Measurements from ENCODE around the gene KDM3A. TPM values are rescaled to one million over a fixed set of nuclear protein-coding genes. Genes with fewer than 3 reads are reported as not detected.

The KDM3A gene
- total RNA-seq, 4 donors from 2014 or later: 22.5 to 54.3 (median 48.6) TPM

GRCh38 chr2:86420913-86421312 is 20.3 kb upstream of the KDM3A start:
- no peak for DNase-seq
- H3K4me1 ChIP-seq: no peaks in the 10 kb centered on the region
- intact Hi-C loops (cut with DNase I; ENCODE audit: low total_unique reads): no loop called here
- H3K27me3 ChIP-seq: no peaks in the 10 kb centered on the region
- no peak overlapping the region for H3K27ac ChIP-seq
- H3K4me3 ChIP-seq: no peak overlapping the region
- no peaks in the 10 kb centered on the region for H3K9me3 ChIP-seq
- no peak for TF ChIP-seq POLR2A (IDR thresholded peaks at IDR 0.05)
- TF ChIP-seq, protein P1, sequence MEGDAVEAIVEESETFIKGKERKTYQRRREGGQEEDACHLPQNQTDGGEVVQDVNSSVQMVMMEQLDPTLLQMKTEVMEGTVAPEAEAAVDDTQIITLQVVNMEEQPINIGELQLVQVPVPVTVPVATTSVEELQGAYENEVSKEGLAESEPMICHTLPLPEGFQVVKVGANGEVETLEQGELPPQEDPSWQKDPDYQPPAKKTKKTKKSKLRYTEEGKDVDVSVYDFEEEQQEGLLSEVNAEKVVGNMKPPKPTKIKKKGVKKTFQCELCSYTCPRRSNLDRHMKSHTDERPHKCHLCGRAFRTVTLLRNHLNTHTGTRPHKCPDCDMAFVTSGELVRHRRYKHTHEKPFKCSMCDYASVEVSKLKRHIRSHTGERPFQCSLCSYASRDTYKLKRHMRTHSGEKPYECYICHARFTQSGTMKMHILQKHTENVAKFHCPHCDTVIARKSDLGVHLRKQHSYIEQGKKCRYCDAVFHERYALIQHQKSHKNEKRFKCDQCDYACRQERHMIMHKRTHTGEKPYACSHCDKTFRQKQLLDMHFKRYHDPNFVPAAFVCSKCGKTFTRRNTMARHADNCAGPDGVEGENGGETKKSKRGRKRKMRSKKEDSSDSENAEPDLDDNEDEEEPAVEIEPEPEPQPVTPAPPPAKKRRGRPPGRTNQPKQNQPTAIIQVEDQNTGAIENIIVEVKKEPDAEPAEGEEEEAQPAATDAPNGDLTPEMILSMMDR (IDR thresholded peaks at IDR 0.05): no peak
- no peaks in the 10 kb centered on the region for H3K36me3 ChIP-seq

GRCh38 chr2:86426271-86426670 is 14.9 kb upstream of the KDM3A start:
- H3K27ac ChIP-seq: no peak overlapping the region
- DNase-seq: no peak
- H3K4me3 ChIP-seq: no peak overlapping the region
- H3K9me3 ChIP-seq: no peaks in the 10 kb centered on the region
- no peaks in the 10 kb centered on the region for H3K27me3 ChIP-seq
- intact Hi-C loops (cut with DNase I; ENCODE audit: low total_unique reads): no loop called here
- no peaks in the 10 kb centered on the region for H3K36me3 ChIP-seq
- H3K4me1 ChIP-seq: no peaks in the 10 kb centered on the region
- no peak for TF ChIP-seq POLR2A (IDR thresholded peaks at IDR 0.05)
- TF ChIP-seq, protein P1 (IDR thresholded peaks at IDR 0.05): no peak

- intact Hi-C loops (cut with DNase I; ENCODE audit: low total_unique reads): no loop called here
- Histone ChIP-seq H3K27ac (no peak overlapping the region), H3K36me3 (no peaks in the 10 kb centered on the region), H3K27me3 (no peaks in the 10 kb centered on the region), H3K4me3 (no peak overlapping the region), H3K4me1 (no peaks in the 10 kb centered on the region), H3K9me3 (no peaks in the 10 kb centered on the region)
- TF ChIP-seq, protein P1 (IDR thresholded peaks at IDR 0.05): no peak
- TF ChIP-seq POLR2A (IDR thresholded peaks at IDR 0.05): no peak
- DNase-seq: no peak
Measured at GRCh38 chr2:86429335-86429734, 11.8 kb upstream of the KDM3A start.

- no peak overlapping the region for H3K4me3 ChIP-seq
- H3K36me3 ChIP-seq: no peaks in the 10 kb centered on the region
- TF ChIP-seq, protein P1 (IDR thresholded peaks at IDR 0.05): no peak
- no peak for TF ChIP-seq POLR2A (IDR thresholded peaks at IDR 0.05)
- no peaks in the 10 kb centered on the region for H3K9me3 ChIP-seq
- intact Hi-C loops (cut with DNase I; ENCODE audit: low total_unique reads): no loop called here
- no peak for DNase-seq
- H3K27me3 ChIP-seq: no peaks in the 10 kb centered on the region
- no peaks in the 10 kb centered on the region for H3K4me1 ChIP-seq
- no peak overlapping the region for H3K27ac ChIP-seq
Measured at GRCh38 chr2:86430368-86430767, 10.8 kb upstream of the KDM3A start.

- DNase-seq: no peak
- intact Hi-C loops (cut with DNase I; ENCODE audit: low total_unique reads): no loop called here
Measured at GRCh38 chr2:86433137-86433536, 8.0 kb upstream of the KDM3A start.

More at GRCh38 chr2:86433137-86433536, 8.0 kb upstream of the KDM3A start:
- Histone ChIP-seq H3K36me3 (no peaks in the 10 kb centered on the region), H3K4me3 (no peak overlapping the region), H3K4me1 (no peaks in the 10 kb centered on the region), H3K27ac (no peak overlapping the region), H3K27me3 (no peaks in the 10 kb centered on the region), H3K9me3 (peaks cover 0 to under 1% of the 10 kb centered on the region in 2 donors)
- TF ChIP-seq, protein P1 (IDR thresholded peaks at IDR 0.05): no peak
- TF ChIP-seq POLR2A (IDR thresholded peaks at IDR 0.05): no peak
